GM19372 (cell line): ENCODE data around the gene RMND5B.
A peak's percentile ranks its signal among the peaks of the same experiment; 100 is the strongest.
"Not testable (repeated sequence)": the region's sequence is repeated elsewhere in the genome, so short reads cannot be mapped to it uniquely, and the experiment has no call there.

Experiments used
- ATAC-seq: cut with Tn5 transposase; IDR thresholded peaks from one replicate; pipeline ENCODE4 v1.9.1; 2021; ENCODE audit warnings: mild to moderate bottlenecking, low read depth, moderate library complexity; ENCODE audit not compliant: unreplicated experiment

Gene RMND5B

GRCh38 chr5:178127300-178128009 lies 3.4 kb upstream of the RMND5B start:
- not testable (repeated sequence) for ATAC-seq

DNA sequence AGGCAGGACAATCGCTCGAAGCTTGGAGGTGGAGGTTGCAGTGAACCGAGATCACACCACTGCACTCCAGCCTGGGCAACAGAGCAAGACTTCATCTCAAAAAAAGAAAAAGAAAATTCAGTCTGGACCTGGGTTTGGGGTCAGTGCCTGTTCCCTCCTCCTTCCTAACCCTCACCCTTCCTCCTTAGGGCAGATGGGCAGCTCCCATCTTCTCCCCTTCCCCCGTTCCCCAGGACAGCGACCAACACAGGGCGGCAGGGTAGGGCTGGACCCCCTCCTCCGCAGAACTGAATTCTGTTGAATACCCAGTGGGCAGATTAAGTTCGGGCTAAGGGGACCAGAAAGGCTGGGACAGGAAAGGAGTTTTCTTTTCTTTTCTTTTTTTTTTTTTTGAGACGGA lies 1.5 kb upstream of the RMND5B start:
- no peak for ATAC-seq

GRCh38 chr5:178130234-178130575 lies 609 bp upstream of the RMND5B start:
- ATAC-seq = not testable (repeated sequence)

GRCh38 chr5:178131446-178131996 lies 707 bp downstream of the RMND5B start:
- no peak for ATAC-seq

- no peak for ATAC-seq
Observed at GRCh38 chr5:178136990-178137389, 6.2 kb downstream of the RMND5B start.

GRCh38 chr5:178137991-178138390 lies 7.2 kb downstream of the RMND5B start:
- no peak for ATAC-seq

GRCh38 chr5:178141550-178141949 lies 10.7 kb downstream of the RMND5B start:
- ATAC-seq = no peak

DNA sequence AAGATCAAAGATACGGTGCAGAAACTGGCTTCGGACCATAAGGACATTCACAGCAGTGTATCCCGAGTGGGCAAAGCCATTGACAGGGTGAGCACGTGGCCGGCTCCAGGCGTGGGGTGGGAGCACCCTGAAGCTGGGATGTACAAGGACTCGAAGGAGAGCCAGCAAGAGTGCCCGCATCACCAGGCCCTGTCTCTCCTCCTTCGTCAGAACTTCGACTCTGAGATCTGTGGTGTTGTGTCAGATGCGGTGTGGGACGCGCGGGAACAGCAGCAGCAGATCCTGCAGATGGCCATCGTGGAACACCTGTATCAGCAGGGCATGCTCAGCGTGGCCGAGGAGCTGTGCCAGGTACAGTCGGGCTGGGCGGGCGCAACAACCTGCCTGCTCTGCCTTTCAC lies 11.8 kb downstream of the RMND5B start:
- ATAC-seq = no peak

- no peak for ATAC-seq
Observed at GRCh38 chr5:178143246-178143645, 12.4 kb downstream of the RMND5B start.

DNA sequence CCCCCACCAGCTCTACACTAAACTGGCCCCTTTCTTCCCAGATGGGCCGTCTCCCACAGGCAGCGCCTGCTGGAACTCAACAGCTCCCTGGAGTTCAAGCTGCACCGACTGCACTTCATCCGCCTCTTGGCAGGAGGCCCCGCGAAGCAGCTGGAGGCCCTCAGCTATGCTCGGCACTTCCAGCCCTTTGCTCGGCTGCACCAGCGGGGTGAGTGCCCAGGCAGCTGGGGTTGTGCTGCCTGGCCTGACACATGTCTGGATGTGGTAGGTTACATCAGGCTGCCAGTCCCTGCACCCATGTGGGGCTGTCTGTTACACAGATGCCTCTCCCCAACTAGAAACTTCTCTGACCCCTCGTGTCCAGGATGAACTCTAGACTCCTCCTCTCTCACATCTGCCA lies 13.1 kb downstream of the RMND5B start:
- ATAC-seq = no peak

DNA sequence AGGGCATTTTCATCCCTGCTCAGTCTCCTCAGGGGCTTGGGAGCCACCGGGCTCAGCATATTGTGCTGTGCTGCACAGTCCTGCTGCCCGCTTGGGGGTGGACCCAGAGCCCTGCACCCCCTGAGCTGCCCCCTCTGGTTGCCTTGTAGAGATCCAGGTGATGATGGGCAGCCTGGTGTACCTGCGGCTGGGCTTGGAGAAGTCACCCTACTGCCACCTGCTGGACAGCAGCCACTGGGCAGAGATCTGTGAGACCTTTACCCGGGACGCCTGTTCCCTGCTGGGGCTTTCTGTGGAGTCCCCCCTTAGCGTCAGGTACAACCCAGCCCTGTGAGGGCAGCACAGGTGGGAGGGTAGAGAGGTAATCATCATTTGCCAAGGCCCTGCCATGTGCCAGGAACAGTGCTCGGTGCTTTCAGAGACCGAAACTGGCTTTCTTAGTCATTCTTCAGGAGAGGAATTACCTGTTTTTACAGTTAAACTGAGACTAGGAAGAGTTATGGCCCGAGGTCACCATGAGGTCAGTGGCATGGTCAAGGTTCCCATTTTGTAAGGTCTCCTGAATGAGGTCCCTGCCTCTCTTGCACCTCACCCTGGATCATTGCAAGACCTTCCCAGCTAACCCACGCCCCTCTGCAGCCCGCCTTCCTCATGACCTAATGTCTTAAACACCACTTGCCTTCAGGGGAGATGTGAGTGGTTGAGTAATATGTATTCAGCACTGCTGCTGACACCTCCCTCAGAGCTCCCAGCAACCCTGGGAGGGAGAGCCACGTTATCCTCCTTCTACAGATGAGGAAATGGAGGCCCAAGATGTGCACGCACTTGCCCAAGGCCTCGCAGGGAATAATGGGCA lies 15.4 kb downstream of the RMND5B start:
- ATAC-seq = peak; percentile 79

DNA sequence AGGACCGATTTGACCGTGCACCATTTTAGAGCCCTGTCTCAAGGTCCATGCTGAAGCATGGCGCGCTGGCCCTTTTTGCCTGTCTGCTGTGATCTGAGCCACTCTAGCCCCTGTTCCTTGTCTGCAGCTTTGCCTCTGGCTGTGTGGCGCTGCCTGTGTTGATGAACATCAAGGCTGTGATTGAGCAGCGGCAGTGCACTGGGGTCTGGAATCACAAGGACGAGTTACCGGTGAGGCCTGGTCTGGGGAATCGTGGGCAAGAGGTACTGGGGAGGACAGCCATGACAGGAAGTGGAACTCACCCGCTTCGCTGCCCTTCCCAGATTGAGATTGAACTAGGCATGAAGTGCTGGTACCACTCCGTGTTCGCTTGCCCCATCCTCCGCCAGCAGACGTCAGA lies 16.6 kb downstream of the RMND5B start:
- ATAC-seq = no peak

DNA sequence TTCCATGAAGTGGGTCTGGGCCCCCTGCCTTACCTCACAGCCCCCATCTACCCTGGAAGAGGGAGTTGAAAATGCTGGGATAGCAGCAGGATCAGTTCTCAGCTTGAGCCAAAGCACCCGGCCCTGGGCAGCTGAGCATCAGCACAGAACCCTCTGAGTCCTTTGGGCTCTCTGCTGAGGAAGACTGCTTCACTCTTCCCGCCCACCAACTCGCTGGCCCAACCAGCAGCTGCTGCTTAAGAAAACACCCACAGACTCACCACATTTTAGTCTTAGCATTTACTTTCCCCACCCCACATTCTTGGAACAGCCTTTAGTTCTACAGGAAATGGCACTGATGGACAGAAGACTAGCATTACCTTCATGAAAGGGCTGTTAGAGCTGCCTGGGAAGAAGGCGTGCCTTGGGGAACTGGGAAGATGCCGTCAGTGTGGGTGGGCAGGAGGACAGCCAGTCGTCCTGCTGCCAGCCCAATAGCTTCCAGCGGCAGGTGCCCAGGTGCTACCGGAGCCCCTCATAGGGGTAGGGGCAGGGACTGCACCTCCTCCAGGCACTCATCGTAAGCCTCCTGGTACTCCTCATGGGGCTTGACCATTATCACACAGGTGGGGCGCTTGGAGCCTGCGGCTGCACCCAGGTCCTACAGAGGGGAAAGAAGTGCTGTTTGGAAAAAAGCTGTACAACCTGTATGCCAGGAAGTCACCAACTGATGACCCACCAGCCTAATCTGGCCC lies 18.6 kb downstream of the RMND5B start:
- no peak for ATAC-seq

DNA sequence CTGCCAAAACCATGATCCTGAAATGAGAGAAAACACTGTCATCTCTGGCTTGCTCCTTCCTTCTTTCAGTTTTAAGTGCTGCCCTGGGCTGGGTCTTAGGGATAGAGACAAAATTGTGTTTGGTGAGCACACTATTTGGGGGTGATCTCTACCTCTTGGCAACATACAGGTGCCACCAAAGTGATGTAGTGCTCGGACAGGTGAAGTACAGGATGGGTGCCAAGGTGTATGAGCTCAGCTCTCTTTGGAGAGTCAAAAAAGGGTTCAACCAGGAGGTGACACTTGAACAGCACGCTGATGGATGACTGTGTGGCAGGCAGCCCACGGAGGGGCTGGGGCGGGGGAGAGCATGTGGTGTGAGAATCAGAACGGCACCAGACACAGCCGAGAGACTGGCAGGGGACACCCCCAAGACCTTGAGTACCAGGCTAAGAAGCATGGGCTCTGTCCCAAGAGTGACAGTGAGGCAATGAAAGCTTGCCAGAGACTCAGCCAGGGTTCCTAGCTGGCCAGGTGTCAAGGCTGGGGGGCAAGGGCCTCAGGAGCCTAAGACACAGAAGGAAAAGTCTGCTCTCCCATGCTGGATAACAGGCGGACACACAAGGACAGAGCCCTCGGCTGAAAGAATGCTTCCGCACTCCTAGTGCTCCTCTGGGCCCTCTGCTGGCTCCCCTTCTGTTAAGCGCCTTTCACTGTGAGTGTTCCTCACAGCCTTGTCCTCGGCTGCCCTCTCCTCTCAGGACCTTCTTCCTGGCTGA lies 20.3 kb downstream of the RMND5B start:
- ATAC-seq = no peak

GRCh38 chr5:178152491-178153444 lies 22.0 kb downstream of the RMND5B start:
- ATAC-seq = no peak

DNA sequence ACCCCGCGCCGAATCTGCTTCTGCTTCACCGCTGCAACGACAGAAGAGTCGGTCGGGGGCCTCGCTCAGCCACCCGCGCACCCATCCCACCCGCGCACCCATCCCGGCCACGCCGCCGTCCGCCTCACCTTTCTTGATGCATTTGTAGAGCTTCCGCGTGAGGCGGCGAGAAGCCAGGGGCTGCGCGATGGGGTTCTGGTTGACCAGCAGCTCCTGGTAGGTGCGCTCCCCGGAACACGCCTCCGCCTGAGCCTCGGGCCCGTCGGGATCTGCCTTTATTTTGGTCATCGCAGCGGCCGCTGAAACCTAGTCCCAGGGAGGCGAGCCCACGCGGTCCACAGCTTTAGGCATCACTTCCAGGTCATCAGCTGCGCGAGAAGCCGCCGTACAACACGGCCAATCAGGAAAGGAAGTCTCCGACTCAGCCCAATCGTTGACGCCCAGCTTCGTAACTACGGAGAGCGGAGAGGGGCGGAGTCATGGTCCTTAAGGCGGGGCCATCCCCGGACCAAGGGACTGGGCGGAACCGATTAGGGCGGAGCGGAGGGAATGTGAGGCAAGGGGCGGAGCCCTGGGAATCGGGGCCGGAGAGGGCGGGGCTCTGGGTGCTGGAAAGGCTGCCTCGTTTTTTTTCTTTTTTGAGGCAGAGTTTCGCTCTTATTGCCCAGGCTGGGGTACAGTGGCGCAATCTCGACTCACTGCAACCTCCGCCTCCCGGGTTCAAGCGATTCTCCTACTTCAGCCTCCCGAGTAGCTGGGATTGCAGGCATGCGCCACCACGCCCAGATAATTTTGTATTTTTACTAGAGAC lies 22.9 kb downstream of the RMND5B start, which contains the start of gene NHP2:
Gene NHP2 (minus strand): TSS at position 356 of the 811 bp plus-strand sequence. CDS start 68 bp downstream, at position 288.
- ATAC-seq = peak; percentile 100

GRCh38 chr5:178155065-178155464 lies 24.3 kb downstream of the RMND5B start:
- no peak for ATAC-seq

DNA sequence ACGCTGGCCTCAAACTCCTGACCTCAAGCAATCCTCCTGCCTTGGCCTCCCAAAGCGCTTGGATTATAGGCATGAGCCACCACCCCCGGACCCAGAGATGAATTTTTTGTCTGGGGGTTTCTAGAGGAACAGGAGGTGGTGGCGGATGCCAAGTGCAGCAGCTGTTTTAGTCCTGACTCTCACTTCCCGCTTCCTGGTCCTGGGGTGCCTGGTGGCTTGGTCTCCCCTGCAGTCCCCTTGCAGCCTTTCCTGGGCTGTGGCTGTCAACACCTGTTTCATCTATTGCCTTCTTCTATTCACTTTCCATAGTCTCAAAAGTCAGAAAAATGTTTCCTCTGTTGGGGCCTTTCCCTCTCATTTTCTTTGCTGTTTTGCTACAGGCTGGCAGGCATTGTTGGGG lies 29.4 kb downstream of the RMND5B start:
- ATAC-seq = no peak
